Naive thymus-derived CD4-positive, alpha-beta T cell (primary cell): Measurements from ENCODE around the gene BNIP3. TPM values are rescaled to one million over a fixed set of nuclear protein-coding genes. Genes with fewer than 3 reads are reported as not detected.

Experiments
- ATAC-seq: fragments of 150-1000 bp; cut with Tn5 transposase; 2 replicates; pipeline ENCODE4 v1.10.0; 2021; ENCODE audit warnings: mild to moderate bottlenecking, moderate library complexity
- CTCF ChIA-PET: fragments of 350-600 bp; sonication (Branson Sonifier 250); formaldehyde crosslinking; loops from one replicate; lab custom pipeline; 2021; ENCODE audit warnings: antibody characterized with exemption; lab: Charles Lee
- POLR2A ChIA-PET: fragments of 350-600 bp; sonication (Branson Sonifier 250); formaldehyde crosslinking; loops from one replicate; lab custom pipeline; 2021; ENCODE audit warnings: antibody characterized with exemption, inconsistent platforms; lab: Charles Lee
- DNase-seq, 9 donors: peaks; one replicate each; pipeline versions ENCODE4 v3.0.0 to v3.0.0-alpha.2; 2020 to 2022; ENCODE audit warnings: mixed read lengths in 1 of 9
- H3K27ac ChIP-seq: one replicate; pipeline ENCODE4 v1.7.0; 2013; ENCODE audit warnings: mild to moderate bottlenecking, low read depth, low read length, moderate library complexity
- H3K27me3 ChIP-seq, 2 donors: one replicate each; pipeline ENCODE4 v1.7.0; 2013; ENCODE audit warnings: low read length in 2 of 2, mild to moderate bottlenecking in 2 of 2, moderate library complexity in 2 of 2; ENCODE audit not compliant: control insufficient read depth in 2 of 2, insufficient read depth in 2 of 2
- H3K36me3 ChIP-seq, 3 experiments: 1 replicate in 2 of 3; 2 replicates in 1 of 3; pipeline ENCODE4 v1.7.0; 2013; ENCODE audit warnings: low read length in 3 of 3, mild to moderate bottlenecking in 3 of 3, moderate library complexity in 1 of 3; ENCODE audit not compliant: insufficient read depth in 3 of 3, control insufficient read depth in 2 of 3
- H3K4me1 ChIP-seq, 2 donors: one replicate each; pipeline ENCODE4 v1.7.0; 2013; ENCODE audit warnings: low read length in 2 of 2, mild to moderate bottlenecking in 2 of 2, moderate library complexity in 1 of 2; ENCODE audit not compliant: control insufficient read depth in 2 of 2, insufficient read depth in 2 of 2
- H3K4me3 ChIP-seq: 2 replicates; pipeline ENCODE4 v1.7.0; 2013; ENCODE audit warnings: mild to moderate bottlenecking, low read length
- H3K9me3 ChIP-seq, 3 experiments: 1 replicate in 2 of 3; 2 replicates in 1 of 3; pipeline ENCODE4 v1.7.0; 2013; ENCODE audit warnings: low read length in 3 of 3; ENCODE audit not compliant: control insufficient read depth in 2 of 3
- H3K27ac Mint-ChIP-seq, 9 donors: one replicate each; pipeline ENCODE4 v1.8.0; 2020 to 2022; ENCODE audit warnings: mixed read lengths in 9 of 9, mild to moderate bottlenecking in 8 of 9, moderate library complexity in 5 of 9, inconsistent platforms in 2 of 9
- H3K27me3 Mint-ChIP-seq, 5 donors: one replicate each; pipeline ENCODE4 v1.8.0; 2021 to 2022; ENCODE audit warnings: mixed read lengths in 5 of 5, mild to moderate bottlenecking in 1 of 5
- H3K36me3 Mint-ChIP-seq, 5 donors: one replicate each; pipeline ENCODE4 v1.8.0; 2020 to 2022; ENCODE audit warnings: mixed read lengths in 5 of 5, mild to moderate bottlenecking in 3 of 5, inconsistent platforms in 1 of 5
- H3K4me1 Mint-ChIP-seq, 7 donors: one replicate each; pipeline ENCODE4 v1.8.0; 2020 to 2022; ENCODE audit warnings: mixed read lengths in 7 of 7, mild to moderate bottlenecking in 3 of 7, inconsistent platforms in 1 of 7
- H3K4me3 Mint-ChIP-seq, 10 donors: one replicate each; pipeline ENCODE4 v1.8.0; 2020 to 2022; ENCODE audit warnings: mild to moderate bottlenecking in 10 of 10, mixed read lengths in 10 of 10, moderate library complexity in 6 of 10, inconsistent platforms in 2 of 10
- H3K9me3 Mint-ChIP-seq, 11 donors: one replicate each; pipeline ENCODE4 v1.8.0; 2020 to 2022; ENCODE audit warnings: mixed read lengths in 11 of 11, mild to moderate bottlenecking in 4 of 11, inconsistent platforms in 1 of 11, moderate library complexity in 1 of 11
- intact Hi-C, 2 donors: fragments of 100-400 bp; cut with micrococcal nuclease; formaldehyde crosslinking; loops; one replicate each; pipeline ENCODE4 v1.15.1; 2023
- polyA plus RNA-seq, 2 donors: library from polyadenylated mRNA; unstranded; fragments of 300-500 nt; fragmentation: Illumina TruSeq; gene quantifications; one replicate each; pipeline ENCODE4 v1.2.3, GENCODE V29; 2021
- total RNA-seq, 6 experiments: library from RNA in 5 of 6; stranded (reverse) in 5 of 6; gene quantifications; 1 replicate in 5 of 6; 2 replicates in 1 of 6; pipeline ENCODE4 v1.2.3 and lab custom pipeline; 2021 to 2026

BNIP3 gene
- total and polyA plus RNA-seq, 7 experiments from 2014 or later = 17.7 to 81.7 (median 40.5) TPM

GRCh38 chr10:131963350-131963749, 18.4 kb downstream of the BNIP3 start:
- Histone ChIP-seq H3K27me3 (no peaks in the 10 kb centered on the region), H3K4me3 (no peak overlapping the region), H3K9me3 (no peaks in the 10 kb centered on the region), H3K4me1 (peaks cover 3 to 16% of the 10 kb centered on the region in 2 donors), H3K27ac (no peak overlapping the region), H3K36me3 (peaks cover 0 to 21% (median 4%) of the 10 kb centered on the region in 3 experiments)
- peak overlapping the region in 2 of 9 donors; percentile 38 to 84 for H3K27ac Mint-ChIP-seq
- CTCF ChIA-PET = no interaction called here
- H3K9me3 Mint-ChIP-seq = no peaks in the 10 kb centered on the region
- peaks cover 0 to 12% (median 5%) of the 10 kb centered on the region in 5 donors for H3K36me3 Mint-ChIP-seq
- peaks cover 15 to 36% (median 28%) of the 10 kb centered on the region in 7 donors for H3K4me1 Mint-ChIP-seq
- H3K27me3 Mint-ChIP-seq = no peaks in the 10 kb centered on the region
- intact Hi-C loops = no loop called here
- ATAC-seq = no peak
- POLR2A ChIA-PET = no interaction called here
- H3K4me3 Mint-ChIP-seq = no peak overlapping the region
- no peak for DNase-seq

- POLR2A ChIA-PET = interaction anchor here (0.5 to 0.7 kb wide), 2 partner anchors 19 to 57 kb away, joined by 3 read pairs; no protein-coding TSS in a partner anchor
- Histone ChIP-seq H3K9me3 (no peaks in the 10 kb centered on the region), H3K4me1 (peaks cover 3 to 16% of the 10 kb centered on the region in 2 donors), H3K27ac (peak overlapping the region; percentile 5), H3K27me3 (no peaks in the 10 kb centered on the region), H3K4me3 (no peak overlapping the region), H3K36me3 (peaks cover 0 to 19% (median 4%) of the 10 kb centered on the region in 3 experiments)
- CTCF ChIA-PET = interaction anchor here (1.5 kb wide), 1 partner anchor 76 kb away, joined by 3 read pairs; no protein-coding TSS in a partner anchor
- Mint-ChIP-seq H3K27ac (peak overlapping the region in 6 of 9 donors; percentile 17 to 68 (median 37)), H3K36me3 (peaks cover 0 to 16% (median 5%) of the 10 kb centered on the region in 5 donors), H3K27me3 (no peaks in the 10 kb centered on the region), H3K4me1 (peaks cover 15 to 35% (median 28%) of the 10 kb centered on the region in 7 donors), H3K9me3 (no peaks in the 10 kb centered on the region), H3K4me3 (peak overlapping the region in 1 of 10 donors; percentile 45)
- ATAC-seq (no peak), DNase-seq (no peak)
- intact Hi-C loops = no loop called here
Observed at GRCh38 chr10:131961777-131962662, 19.7 kb downstream of the BNIP3 start.

GRCh38 chr10:131961047-131961776, 20.5 kb downstream of the BNIP3 start:
- no peaks in the 10 kb centered on the region for H3K9me3 Mint-ChIP-seq

GRCh38 chr10:131960631-131961046, 21.1 kb downstream of the BNIP3 start:
- Histone ChIP-seq H3K27ac (no peak overlapping the region), H3K36me3 (peaks cover 6 to 31% (median 13%) of the 10 kb centered on the region in 3 experiments), H3K9me3 (no peaks in the 10 kb centered on the region), H3K4me3 (no peak overlapping the region), H3K27me3 (no peaks in the 10 kb centered on the region), H3K4me1 (peaks cover 3 to 16% of the 10 kb centered on the region in 2 donors)
- Mint-ChIP-seq H3K27ac (no peak overlapping the region), H3K4me3 (no peak overlapping the region), H3K27me3 (no peaks in the 10 kb centered on the region), H3K9me3 (no peaks in the 10 kb centered on the region), H3K4me1 (peaks cover 14 to 28% (median 20%) of the 10 kb centered on the region in 7 donors), H3K36me3 (peaks cover 4 to 25% (median 13%) of the 10 kb centered on the region in 5 donors)
- ATAC-seq (no peak), DNase-seq (no peak)
- POLR2A ChIA-PET = interaction anchor here (0.7 kb wide), 1 partner anchor 14 kb away, joined by 3 read pairs; no protein-coding TSS in a partner anchor
- intact Hi-C loops = no loop called here
- CTCF ChIA-PET = interaction anchor here (0.9 kb wide), 1 partner anchor 75 kb away, joined by 4 read pairs; no protein-coding TSS in a partner anchor

More at GRCh38 chr10:131961047-131961776, 20.5 kb downstream of the BNIP3 start:
- Mint-ChIP-seq H3K4me1 (peaks cover 15 to 33% (median 24%) of the 10 kb centered on the region in 7 donors), H3K36me3 (peaks cover 3 to 19% (median 9%) of the 10 kb centered on the region in 5 donors), H3K4me3 (no peak overlapping the region), H3K27ac (peak overlapping the region in 1 of 9 donors; percentile 17), H3K27me3 (no peaks in the 10 kb centered on the region)
- ATAC-seq = peak; percentile 21
- POLR2A ChIA-PET = interaction anchor here (0.5 to 0.7 kb wide), 3 partner anchors 19 to 66 kb away, joined by 3 read pairs; no protein-coding TSS in a partner anchor
- intact Hi-C loops = no loop called here
- Histone ChIP-seq H3K36me3 (peaks cover 6 to 26% (median 9%) of the 10 kb centered on the region in 3 experiments), H3K4me3 (no peak overlapping the region), H3K9me3 (no peaks in the 10 kb centered on the region), H3K4me1 (peaks cover 3 to 16% of the 10 kb centered on the region in 2 donors), H3K27ac (peak overlapping the region; percentile 5), H3K27me3 (no peaks in the 10 kb centered on the region)
- DNase-seq = no peak
- CTCF ChIA-PET = interaction anchor here (0.9 to 1.5 kb wide), 2 partner anchors 75 to 76 kb away, joined by 3 to 4 read pairs; no protein-coding TSS in a partner anchor

- intact Hi-C loops = no loop called here
Observed at GRCh38 chr10:131959841-131960240, 21.9 kb downstream of the BNIP3 start.

More at GRCh38 chr10:131959841-131960240, 21.9 kb downstream of the BNIP3 start:
- peaks cover 0 to 8% of the 10 kb centered on the region in 2 donors for H3K4me1 ChIP-seq
- no peaks in the 10 kb centered on the region for H3K9me3 ChIP-seq
- DNase-seq = no peak
- POLR2A ChIA-PET = interaction anchor here (0.5 kb wide), 1 partner anchor 54 kb away, joined by 3 read pairs; no protein-coding TSS in a partner anchor
- no peaks in the 10 kb centered on the region for H3K27me3 Mint-ChIP-seq
- no peaks in the 10 kb centered on the region for H3K9me3 Mint-ChIP-seq
- H3K36me3 ChIP-seq = peaks cover 6 to 39% (median 15%) of the 10 kb centered on the region in 3 experiments
- no peak overlapping the region for H3K4me3 ChIP-seq
- peaks cover 8 to 20% (median 13%) of the 10 kb centered on the region in 7 donors for H3K4me1 Mint-ChIP-seq
- H3K27ac Mint-ChIP-seq = no peak overlapping the region
- no peak overlapping the region for H3K27ac ChIP-seq
- H3K4me3 Mint-ChIP-seq = no peak overlapping the region
- CTCF ChIA-PET = no interaction called here
- peaks cover 4 to 33% (median 19%) of the 10 kb centered on the region in 5 donors for H3K36me3 Mint-ChIP-seq
- H3K27me3 ChIP-seq = no peaks in the 10 kb centered on the region
- ATAC-seq = no peak
